SK-N-SH treated with all-trans-retinoic acid at 6 μM for 48 hours (cell line): ENCODE data around the gene RGS7.
A peak's percentile ranks its signal among the peaks of the same experiment; 100 is the strongest.
"Not testable (repeated sequence)": the region's sequence is repeated elsewhere in the genome, so short reads cannot be mapped to it uniquely, and the experiment has no call there.

Experiments
- ATAC-seq: fragments of 200-7000 bp; cut with Tn5 transposase; 3 replicates; pipeline ENCODE4 v1.9.1; 2020; ENCODE audit warnings: mild to moderate bottlenecking, moderate library complexity
- ARNTL ChIP-seq: fragments of 450-650 bp; formaldehyde crosslinking; IDR thresholded peaks from 2 replicates; pipeline ENCODE4 v1.5.0; 2020; ENCODE audit warnings: low read depth, mild to moderate bottlenecking, moderate library complexity, borderline replicate concordance
- BACH2 ChIP-seq: fragments of 250-450 bp; sonication (Bioruptor Pico); IDR thresholded peaks from 2 replicates; pipeline ENCODE4 v1.9.0; 2021; ENCODE audit warnings: mild to moderate bottlenecking, borderline replicate concordance
- CSDC2 ChIP-seq: fragments of 250-450 bp; sonication (Bioruptor Pico); IDR thresholded peaks from 2 replicates; pipeline ENCODE4 v1.5.0; 2020; ENCODE audit warnings: mild to moderate bottlenecking, moderate library complexity
- GLIS3 ChIP-seq: fragments of 250-450 bp; sonication (Bioruptor Pico); IDR thresholded peaks from 2 replicates; pipeline ENCODE4 v1.5.0; 2020; ENCODE audit warnings: mild to moderate bottlenecking, moderate library complexity
- ISL1 ChIP-seq: fragments of 250-450 bp; sonication (Bioruptor Pico); IDR thresholded peaks from 2 replicates; pipeline ENCODE4 v2.1.2; 2022; ENCODE audit warnings: mild to moderate bottlenecking, moderate library complexity
- OSR1 ChIP-seq: fragments of 250-450 bp; sonication (Bioruptor Pico); IDR thresholded peaks from 2 replicates; pipeline ENCODE4 v1.8.0; 2022; ENCODE audit warnings: moderate library complexity, mild to moderate bottlenecking, inconsistent platforms
- PPARA ChIP-seq: fragments of 250-450 bp; sonication (Bioruptor Pico); IDR thresholded peaks from 2 replicates; pipeline ENCODE4 v1.5.0; 2020; ENCODE audit warnings: mild to moderate bottlenecking, borderline replicate concordance
- RARB ChIP-seq: fragments of 250-450 bp; sonication (Bioruptor Pico); IDR thresholded peaks from 2 replicates; pipeline ENCODE4 v1.8.0; 2021; ENCODE audit warnings: mild to moderate bottlenecking, moderate library complexity
- SNAI2 ChIP-seq: fragments of 250-450 bp; sonication (Bioruptor Pico); IDR thresholded peaks from 2 replicates; pipeline ENCODE4 v1.5.0; 2020; ENCODE audit warnings: mild to moderate bottlenecking, moderate library complexity
- TCF4 ChIP-seq: fragments of 250-450 bp; sonication (Bioruptor Pico); IDR thresholded peaks from 2 replicates; pipeline ENCODE4 v1.8.0; 2021; ENCODE audit warnings: mild to moderate bottlenecking, moderate library complexity, borderline replicate concordance
- TOX ChIP-seq: fragments of 250-450 bp; sonication (Bioruptor Pico); IDR thresholded peaks from 2 replicates; pipeline ENCODE4 v1.8.0; 2021; ENCODE audit warnings: mild to moderate bottlenecking, moderate library complexity, borderline replicate concordance
- ZC3H10 ChIP-seq: fragments of 250-450 bp; sonication (Bioruptor Pico); IDR thresholded peaks from 2 replicates; pipeline ENCODE4 v1.5.1; 2021; ENCODE audit warnings: mild to moderate bottlenecking, moderate library complexity
- ZFP30 ChIP-seq: fragments of 450-650 bp; formaldehyde crosslinking; IDR thresholded peaks from 2 replicates; pipeline ENCODE4 v1.5.0; 2022; ENCODE audit warnings: mild to moderate bottlenecking, moderate library complexity
- ZNF70 ChIP-seq: fragments of 450-650 bp; formaldehyde crosslinking; IDR thresholded peaks from 2 replicates; pipeline ENCODE4 v1.5.0; 2020; ENCODE audit warnings: mild to moderate bottlenecking, moderate library complexity
- ZNF8 ChIP-seq: fragments of 450-650 bp; formaldehyde crosslinking; IDR thresholded peaks from 2 replicates; pipeline ENCODE4 v1.5.0; 2020; ENCODE audit warnings: mild to moderate bottlenecking, moderate library complexity
- TF ChIP-seq, protein P1 (sequence below): fragments of 250-450 bp; sonication (Bioruptor Pico); IDR thresholded peaks from 2 replicates; pipeline ENCODE4 v1.5.1; 2021; ENCODE audit warnings: mild to moderate bottlenecking, moderate library complexity
- TF ChIP-seq, protein P2 (sequence below): fragments of 250-450 bp; sonication (Bioruptor Pico); IDR thresholded peaks from 2 replicates; pipeline ENCODE4 v1.5.0; 2020; ENCODE audit warnings: mild to moderate bottlenecking, moderate library complexity
- TF ChIP-seq, protein P3 (sequence below): fragments of 250-450 bp; sonication (Bioruptor Pico); IDR thresholded peaks from 2 replicates; pipeline ENCODE4 v1.8.0; 2021; ENCODE audit warnings: low read depth, mild to moderate bottlenecking, moderate library complexity, borderline replicate concordance

RGS7 gene

DNA sequence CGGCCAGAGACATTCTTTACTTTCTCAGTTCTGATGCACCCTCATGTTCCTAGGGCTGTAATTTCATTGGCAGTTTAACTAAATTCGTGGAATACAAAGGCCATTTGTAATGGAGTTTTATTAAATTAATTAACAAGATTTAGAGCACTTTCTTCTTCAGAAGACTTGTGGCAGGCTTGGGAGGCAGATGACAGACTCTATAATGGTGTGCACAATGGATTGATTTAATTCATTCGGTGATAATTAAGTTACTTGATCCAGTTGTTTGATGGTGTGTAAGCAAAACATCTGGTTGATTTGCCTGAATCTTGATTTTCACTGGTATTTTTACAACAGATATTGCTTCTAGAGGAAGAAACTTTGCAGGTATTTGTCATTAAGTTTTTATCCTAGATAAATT, 383.1 kb downstream of the RGS7 start:
- ATAC-seq: no peak
- TF ChIP-seq GLIS3 (CRISPR knock-in tag) (no peak), TCF4 (no peak), CSDC2 (CRISPR knock-in tag) (no peak), ZNF70 (CRISPR knock-in tag) (no peak), BACH2 (CRISPR knock-in tag) (no peak), ISL1 (no peak)
- TF ChIP-seq, protein P1, sequence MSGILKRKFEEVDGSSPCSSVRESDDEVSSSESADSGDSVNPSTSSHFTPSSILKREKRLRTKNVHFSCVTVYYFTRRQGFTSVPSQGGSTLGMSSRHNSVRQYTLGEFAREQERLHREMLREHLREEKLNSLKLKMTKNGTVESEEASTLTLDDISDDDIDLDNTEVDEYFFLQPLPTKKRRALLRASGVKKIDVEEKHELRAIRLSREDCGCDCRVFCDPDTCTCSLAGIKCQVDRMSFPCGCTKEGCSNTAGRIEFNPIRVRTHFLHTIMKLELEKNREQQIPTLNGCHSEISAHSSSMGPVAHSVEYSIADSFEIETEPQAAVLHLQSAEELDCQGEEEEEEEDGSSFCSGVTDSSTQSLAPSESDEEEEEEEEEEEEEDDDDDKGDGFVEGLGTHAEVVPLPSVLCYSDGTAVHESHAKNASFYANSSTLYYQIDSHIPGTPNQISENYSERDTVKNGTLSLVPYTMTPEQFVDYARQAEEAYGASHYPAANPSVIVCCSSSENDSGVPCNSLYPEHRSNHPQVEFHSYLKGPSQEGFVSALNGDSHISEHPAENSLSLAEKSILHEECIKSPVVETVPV (CRISPR knock-in tag): no peak
- TF ChIP-seq, protein P2, sequence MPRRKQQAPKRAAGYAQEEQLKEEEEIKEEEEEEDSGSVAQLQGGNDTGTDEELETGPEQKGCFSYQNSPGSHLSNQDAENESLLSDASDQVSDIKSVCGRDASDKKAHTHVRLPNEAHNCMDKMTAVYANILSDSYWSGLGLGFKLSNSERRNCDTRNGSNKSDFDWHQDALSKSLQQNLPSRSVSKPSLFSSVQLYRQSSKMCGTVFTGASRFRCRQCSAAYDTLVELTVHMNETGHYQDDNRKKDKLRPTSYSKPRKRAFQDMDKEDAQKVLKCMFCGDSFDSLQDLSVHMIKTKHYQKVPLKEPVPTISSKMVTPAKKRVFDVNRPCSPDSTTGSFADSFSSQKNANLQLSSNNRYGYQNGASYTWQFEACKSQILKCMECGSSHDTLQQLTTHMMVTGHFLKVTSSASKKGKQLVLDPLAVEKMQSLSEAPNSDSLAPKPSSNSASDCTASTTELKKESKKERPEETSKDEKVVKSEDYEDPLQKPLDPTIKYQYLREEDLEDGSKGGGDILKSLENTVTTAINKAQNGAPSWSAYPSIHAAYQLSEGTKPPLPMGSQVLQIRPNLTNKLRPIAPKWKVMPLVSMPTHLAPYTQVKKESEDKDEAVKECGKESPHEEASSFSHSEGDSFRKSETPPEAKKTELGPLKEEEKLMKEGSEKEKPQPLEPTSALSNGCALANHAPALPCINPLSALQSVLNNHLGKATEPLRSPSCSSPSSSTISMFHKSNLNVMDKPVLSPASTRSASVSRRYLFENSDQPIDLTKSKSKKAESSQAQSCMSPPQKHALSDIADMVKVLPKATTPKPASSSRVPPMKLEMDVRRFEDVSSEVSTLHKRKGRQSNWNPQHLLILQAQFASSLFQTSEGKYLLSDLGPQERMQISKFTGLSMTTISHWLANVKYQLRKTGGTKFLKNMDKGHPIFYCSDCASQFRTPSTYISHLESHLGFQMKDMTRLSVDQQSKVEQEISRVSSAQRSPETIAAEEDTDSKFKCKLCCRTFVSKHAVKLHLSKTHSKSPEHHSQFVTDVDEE (CRISPR knock-in tag): no peak
- TF ChIP-seq, protein P3, sequence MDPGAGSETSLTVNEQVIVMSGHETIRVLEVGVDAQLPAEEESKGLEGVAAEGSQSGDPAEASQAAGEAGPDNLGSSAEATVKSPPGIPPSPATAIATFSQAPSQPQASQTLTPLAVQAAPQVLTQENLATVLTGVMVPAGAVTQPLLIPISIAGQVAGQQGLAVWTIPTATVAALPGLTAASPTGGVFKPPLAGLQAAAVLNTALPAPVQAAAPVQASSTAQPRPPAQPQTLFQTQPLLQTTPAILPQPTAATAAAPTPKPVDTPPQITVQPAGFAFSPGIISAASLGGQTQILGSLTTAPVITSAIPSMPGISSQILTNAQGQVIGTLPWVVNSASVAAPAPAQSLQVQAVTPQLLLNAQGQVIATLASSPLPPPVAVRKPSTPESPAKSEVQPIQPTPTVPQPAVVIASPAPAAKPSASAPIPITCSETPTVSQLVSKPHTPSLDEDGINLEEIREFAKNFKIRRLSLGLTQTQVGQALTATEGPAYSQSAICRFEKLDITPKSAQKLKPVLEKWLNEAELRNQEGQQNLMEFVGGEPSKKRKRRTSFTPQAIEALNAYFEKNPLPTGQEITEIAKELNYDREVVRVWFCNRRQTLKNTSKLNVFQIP (CRISPR knock-in tag): no peak

DNA sequence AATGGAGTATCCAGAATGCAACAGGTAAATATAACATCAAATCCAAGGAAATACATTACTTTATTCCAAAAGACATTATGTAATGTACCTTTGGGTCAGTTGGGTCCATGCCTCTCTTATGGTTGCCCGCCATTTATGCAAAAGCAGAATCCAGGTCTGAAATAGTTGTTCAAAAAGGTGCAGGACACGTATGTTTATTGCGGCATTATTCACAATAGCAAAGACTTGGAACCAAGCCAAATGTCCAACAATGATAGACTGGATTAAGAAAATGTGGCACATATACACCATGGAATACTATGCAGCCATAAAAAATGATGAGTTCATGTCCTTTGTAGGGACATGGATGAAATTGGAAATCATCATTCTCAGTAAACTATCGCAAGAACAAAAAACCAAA, 384.9 kb downstream of the RGS7 start:
- not testable (repeated sequence) for ATAC-seq

DNA sequence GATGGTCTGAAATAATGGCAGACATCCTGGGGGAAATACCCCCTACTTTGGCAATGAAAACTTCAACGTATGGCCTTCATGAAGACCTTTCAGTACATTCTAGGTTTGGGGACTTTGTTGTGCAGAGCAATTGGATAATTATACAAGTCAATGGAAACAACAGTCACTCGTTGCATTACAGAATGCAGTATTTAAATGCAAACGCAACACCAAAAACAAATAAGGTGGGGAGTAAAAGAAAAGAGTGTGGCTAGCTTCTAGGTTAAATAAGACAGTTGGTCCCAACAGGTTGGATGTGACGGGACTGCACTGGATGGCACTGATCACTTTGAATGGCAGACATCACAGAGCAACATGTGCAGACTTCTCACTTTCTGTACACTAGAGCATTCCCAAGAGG, 386.8 kb downstream of the RGS7 start:
- no peak for ATAC-seq
- no peak for TF ChIP-seq PPARA
- TF ChIP-seq, protein P3 (CRISPR knock-in tag): no peak
- no peak for TF ChIP-seq ZC3H10 (CRISPR knock-in tag)
- no peak for TF ChIP-seq CSDC2 (CRISPR knock-in tag)
- TF ChIP-seq, all 23 proteins: peak for 0

DNA sequence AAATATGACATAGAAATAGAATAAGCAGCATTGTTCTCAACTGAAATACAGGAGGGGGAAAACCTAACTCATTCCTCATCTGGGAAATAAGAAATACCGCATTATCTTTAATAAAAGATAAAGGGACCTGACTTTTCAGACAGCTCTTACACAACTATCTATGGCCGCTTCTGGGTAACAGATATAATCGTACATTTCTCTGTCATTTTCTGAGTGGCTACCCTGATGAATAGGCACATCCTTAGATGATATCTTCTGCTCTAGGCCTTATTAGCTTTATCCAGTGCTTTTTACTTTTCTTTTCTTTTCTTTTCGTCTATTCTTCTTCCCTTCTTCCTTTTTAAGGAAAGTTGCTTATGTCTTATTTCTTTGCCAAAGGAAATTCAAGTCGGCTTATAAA, 388.1 kb downstream of the RGS7 start:
- no peak for ATAC-seq
- no peak for TF ChIP-seq TOX (CRISPR knock-in tag)
- TF ChIP-seq, protein P2 (CRISPR knock-in tag): no peak
- peak; percentile 45; the same call in 1 of the 2 replicates for TF ChIP-seq ISL1
- TF ChIP-seq, all 23 proteins: peak for 1

DNA sequence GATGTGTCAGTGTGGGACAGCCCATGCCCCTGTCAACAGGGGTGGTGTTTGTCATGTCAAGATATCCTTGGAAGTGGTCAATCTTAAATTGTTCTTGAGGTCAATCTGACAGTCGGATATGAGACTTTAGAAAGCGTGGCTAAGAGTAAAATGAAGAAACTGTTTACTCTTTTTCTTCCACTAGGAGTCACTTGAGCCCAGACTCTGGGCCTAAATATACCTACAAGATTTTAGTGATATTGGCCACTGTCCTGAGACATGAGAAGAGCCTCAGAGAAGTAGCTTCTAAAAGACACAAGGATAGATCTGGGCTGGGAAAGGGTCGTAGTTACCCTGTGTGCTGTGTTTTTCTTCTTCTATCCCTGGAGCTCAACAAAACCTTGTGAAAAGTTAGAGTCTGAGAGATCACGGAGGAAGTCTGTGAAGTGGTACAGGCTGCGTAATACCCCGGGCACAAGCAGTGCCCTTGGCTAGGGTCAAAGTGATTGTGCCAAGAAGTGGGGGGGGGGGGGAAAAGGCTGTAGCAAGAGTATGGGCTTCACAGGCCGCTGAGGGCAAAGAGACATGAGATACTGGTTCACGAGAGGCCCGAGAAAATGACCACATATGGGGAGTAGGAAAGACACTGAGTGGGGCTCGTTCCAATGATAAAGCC, 389.8 kb downstream of the RGS7 start:
- peak; percentile 83 for ATAC-seq
- no peak for TF ChIP-seq ARNTL
- TF ChIP-seq PPARA: no peak
- TF ChIP-seq OSR1: no peak
- TF ChIP-seq ZFP30: no peak
- no peak for TF ChIP-seq ZNF70 (CRISPR knock-in tag)
- no peak for TF ChIP-seq ZNF8 (CRISPR knock-in tag)
- TF ChIP-seq SNAI2: no peak
- no peak for TF ChIP-seq BACH2 (CRISPR knock-in tag)
- TF ChIP-seq TCF4: no peak
- TF ChIP-seq, protein P1 (CRISPR knock-in tag): no peak
- no peak for TF ChIP-seq RARB
- TF ChIP-seq, protein P3 (CRISPR knock-in tag): no peak
